OCI-LY7 (cell line): Measurements from ENCODE around the gene VPS37D. TPM values are rescaled to one million over a fixed set of nuclear protein-coding genes. Genes with fewer than 3 reads are reported as not detected.
"Not testable (repeated sequence)": the region's sequence is repeated elsewhere in the genome, so short reads cannot be mapped to it uniquely, and the experiment has no call there.

Source experiments
- BruUV-seq: library from RNA; stranded (reverse); fragments of 400-500 nt; replicated peaks from 2 replicates; lab custom pipeline; 2021; lab: Mats Ljungman, UMichigan
- CTCF ChIA-PET: fragments of 300-600 bp; sonication (Branson Sonifier 250); formaldehyde crosslinking; loops from one replicate; lab custom pipeline; 2022; ENCODE audit warnings: antibody characterized with exemption; ENCODE audit not compliant: unreplicated experiment; lab: Charles Lee
- POLR2A ChIA-PET: fragments of 300-600 bp; sonication (Branson Sonifier 250); formaldehyde crosslinking; loops from one replicate; lab custom pipeline; 2022; ENCODE audit warnings: antibody characterized with exemption; lab: Charles Lee
- DNase-seq: peaks from one replicate; pipeline ENCODE4 v3.0.0-alpha.2; 2015; ENCODE audit warnings: low spot score
- H2AFZ ChIP-seq: fragments of 200-600 bp; sonication (generic), shearing (Covaris generic); 2 replicates; pipeline ENCODE4 v1.6.1; 2014; ENCODE audit warnings: mild to moderate bottlenecking, antibody characterized with exemption, low read length, moderate library complexity
- H3K27ac ChIP-seq: fragments of 200-600 bp; sonication (generic); 2 replicates; pipeline ENCODE4 v1.5.1; 2014; ENCODE audit warnings: mixed run types, low read depth, mild to moderate bottlenecking, moderate library complexity, low read length, inconsistent platforms; ENCODE audit not compliant: poor library complexity, severe bottlenecking
- H3K36me3 ChIP-seq: fragments of 200-600 bp; sonication (generic); 2 replicates; pipeline ENCODE4 v1.6.1; 2014; ENCODE audit warnings: mild to moderate bottlenecking, antibody characterized with exemption, low read length, moderate library complexity, mixed read lengths; ENCODE audit not compliant: insufficient read depth
- H3K4me1 ChIP-seq: fragments of 200-600 bp; sonication (generic); 2 replicates; pipeline ENCODE4 v1.5.1; 2014; ENCODE audit warnings: mild to moderate bottlenecking, low read length; ENCODE audit not compliant: insufficient read depth, poor library complexity, severe bottlenecking
- H3K4me2 ChIP-seq: fragments of 200-600 bp; sonication (generic); 2 replicates; pipeline ENCODE4 v1.6.1; 2014; ENCODE audit warnings: mild to moderate bottlenecking, low read length
- H3K4me3 ChIP-seq: fragments of 200-600 bp; sonication (generic); 2 replicates; pipeline ENCODE4 v1.5.1; 2014; ENCODE audit warnings: mild to moderate bottlenecking, low read depth, low read length; ENCODE audit not compliant: poor library complexity, severe bottlenecking
- H3K79me2 ChIP-seq: fragments of 200-600 bp; sonication (generic); 2 replicates; pipeline ENCODE4 v1.6.1; 2016; ENCODE audit warnings: low read depth, mild to moderate bottlenecking, low read length, moderate library complexity, mixed read lengths; ENCODE audit not compliant: insufficient read depth
- H3K9me2 ChIP-seq: fragments of 200-600 bp; sonication (generic); 2 replicates; pipeline ENCODE4 v1.6.1; 2016; ENCODE audit warnings: mild to moderate bottlenecking, low read length, mixed read lengths; ENCODE audit not compliant: insufficient read depth
- H3K9me3 ChIP-seq: fragments of 200-600 bp; sonication (generic); 2 replicates; pipeline ENCODE4 v1.6.1; 2014; ENCODE audit warnings: mild to moderate bottlenecking, mixed run types, low read length, mixed read lengths
- H4K20me1 ChIP-seq: fragments of 200-600 bp; sonication (generic); 2 replicates; pipeline ENCODE4 v1.6.1; 2014; ENCODE audit warnings: mild to moderate bottlenecking, antibody characterized with exemption, low read length, moderate library complexity, mixed read lengths; ENCODE audit not compliant: insufficient read depth
- CTCF ChIP-seq: fragments of 200-600 bp; sonication (generic); conservative IDR thresholded peaks from 2 replicates; pipeline ENCODE4 v1.5.1; 2014; ENCODE audit warnings: mild to moderate bottlenecking, antibody characterized with exemption, low read length, moderate library complexity, mixed read lengths
- EZH2phosphoT487 ChIP-seq: fragments of 200-600 bp; sonication (generic); IDR thresholded peaks from 2 replicates; pipeline ENCODE4 v1.6.1; 2018; ENCODE audit warnings: low read depth, borderline replicate concordance, mild to moderate bottlenecking, mixed run types, antibody characterized with exemption, low read length, moderate library complexity, mixed read lengths
- intact Hi-C: fragments of 100-400 bp; cut with micrococcal nuclease; formaldehyde crosslinking; loops from one replicate; pipeline ENCODE4 v1.10.0; 2022; ENCODE audit not compliant: unreplicated experiment
- total RNA-seq, 2 experiments: library from RNA; depleted of rRNA in 1 of 2; stranded (reverse); fragments of >200 nt in 1 of 2; shearing (Covaris generic) in 1 of 2; gene quantifications; 2 replicates each; pipeline ENCODE4 v1.2.3, GENCODE V29; 2014 to 2022

VPS37D gene
- total RNA-seq, 2 experiments from 2014 or later: 5.3 TPM

- CTCF ChIA-PET: no interaction called here
- BruUV-seq: no TSS peak
- no peak for DNase-seq
These were observed 4.3 kb downstream of the VPS37D start for GRCh38 chr7:73671857-73672445.

GRCh38 chr7:73674468-73675124, 7.0 kb downstream of the VPS37D start:
- no peak overlapping the region for H2AFZ ChIP-seq
- CTCF ChIA-PET: no interaction called here
- peaks cover 16% of the 10 kb centered on the region for H3K36me3 ChIP-seq
- no TSS peak for BruUV-seq
- intact Hi-C loops: no loop called here
- no peaks in the 10 kb centered on the region for H3K4me1 ChIP-seq
- no peaks in the 10 kb centered on the region for H3K9me2 ChIP-seq
- H3K4me3 ChIP-seq: no peak overlapping the region
- no peak overlapping the region for H3K4me2 ChIP-seq
- POLR2A ChIA-PET: interaction anchor here (1.0 kb wide), 1 partner anchor 28 kb away, joined by 4 read pairs; no protein-coding TSS in a partner anchor
- DNase-seq: no peak
- no peaks in the 10 kb centered on the region for H3K9me3 ChIP-seq
- H3K27ac ChIP-seq: no peak overlapping the region
- no peak for TF ChIP-seq CTCF
- no peak for TF ChIP-seq EZH2phosphoT487
- H4K20me1 ChIP-seq: no peaks in the 10 kb centered on the region
- H3K79me2 ChIP-seq: no peaks in the 10 kb centered on the region; the same call in 1 of the 2 replicates

More at GRCh38 chr7:73671857-73672445, 4.3 kb downstream of the VPS37D start:
- no peak overlapping the region for H3K4me2 ChIP-seq
- no peaks in the 10 kb centered on the region for H3K9me2 ChIP-seq
- no peaks in the 10 kb centered on the region for H4K20me1 ChIP-seq
- H3K4me3 ChIP-seq: no peak overlapping the region
- H3K9me3 ChIP-seq: no peaks in the 10 kb centered on the region
- no peak overlapping the region for H3K27ac ChIP-seq
- no peaks in the 10 kb centered on the region for H3K36me3 ChIP-seq
- intact Hi-C loops: no loop called here
- no peak for TF ChIP-seq EZH2phosphoT487
- no peak for TF ChIP-seq CTCF
- POLR2A ChIA-PET: no interaction called here
- no peaks in the 10 kb centered on the region for H3K79me2 ChIP-seq
- no peak overlapping the region for H2AFZ ChIP-seq
- peaks cover 11% of the 10 kb centered on the region for H3K4me1 ChIP-seq

GRCh38 chr7:73676062-73676461, 8.4 kb downstream of the VPS37D start:
- Histone ChIP-seq H3K79me2 (peaks cover 12% of the 10 kb centered on the region; the same call in 1 of the 2 replicates), H3K36me3 (peaks cover 18% of the 10 kb centered on the region)
- H3K4me3 ChIP-seq, H3K27ac ChIP-seq, H3K9me3 ChIP-seq, H4K20me1 ChIP-seq, H3K4me1 ChIP-seq, BruUV-seq, intact Hi-C loops, POLR2A ChIA-PET, H3K4me2 ChIP-seq, DNase-seq, CTCF ChIA-PET, H2AFZ ChIP-seq, H3K9me2 ChIP-seq: not testable (repeated sequence)
